Nephron (organoid): Measurements from ENCODE around the gene LIPC.

Experiments used
- H3K27ac Mint-ChIP-seq, 3 experiments: 2 replicates each; pipeline ENCODE4 v1.8.0; 2020; ENCODE audit warnings: mixed read lengths in 3 of 3, mild to moderate bottlenecking in 2 of 3, moderate library complexity in 1 of 3
- H3K27me3 Mint-ChIP-seq: 2 replicates; pipeline ENCODE4 v1.8.0; 2021; ENCODE audit warnings: low read depth, mild to moderate bottlenecking, moderate library complexity, mixed read lengths
- H3K36me3 Mint-ChIP-seq: 2 replicates; pipeline ENCODE4 v1.8.0; 2020; ENCODE audit warnings: low read depth, mixed read lengths
- H3K4me1 Mint-ChIP-seq: 2 replicates; pipeline ENCODE4 v1.8.0; 2020; ENCODE audit warnings: mixed read lengths
- H3K4me3 Mint-ChIP-seq, 3 experiments: 2 replicates each; pipeline ENCODE4 v1.8.0; 2020; ENCODE audit warnings: mild to moderate bottlenecking in 3 of 3, mixed read lengths in 3 of 3, moderate library complexity in 2 of 3
- H3K9me3 Mint-ChIP-seq: 2 replicates; pipeline ENCODE4 v1.8.0; 2020; ENCODE audit warnings: mixed read lengths
- CTCF ChIP-seq, 3 experiments: fragments of 200-600 bp; sonication (generic); IDR thresholded peaks; one replicate each; pipeline ENCODE4 v1.5.0; 2021; ENCODE audit warnings: antibody characterized with exemption in 3 of 3; ENCODE audit not compliant: unreplicated experiment in 3 of 3

LIPC gene

GRCh38 chr15:58484791-58485600 lies 53.2 kb downstream of the LIPC start:
- H3K4me1 Mint-ChIP-seq = peaks cover 30% of the 10 kb centered on the region
- no peak overlapping the region for H3K4me3 Mint-ChIP-seq
- no peaks in the 10 kb centered on the region for H3K36me3 Mint-ChIP-seq
- no peak overlapping the region for H3K27ac Mint-ChIP-seq
- no peaks in the 10 kb centered on the region for H3K27me3 Mint-ChIP-seq
- no peak for TF ChIP-seq CTCF (IDR thresholded peaks at IDR 0.05; ENCODE audit: unreplicated experiment in 3 of 3)
- peaks cover 3% of the 10 kb centered on the region for H3K9me3 Mint-ChIP-seq

- peaks cover 36% of the 10 kb centered on the region for H3K4me1 Mint-ChIP-seq
- no peak for TF ChIP-seq CTCF (IDR thresholded peaks at IDR 0.05; ENCODE audit: unreplicated experiment in 3 of 3)
- H3K36me3 Mint-ChIP-seq = no peaks in the 10 kb centered on the region
Measured at GRCh38 chr15:58486062-58486461, 54.3 kb downstream of the LIPC start.

GRCh38 chr15:58486564-58486963 lies 54.8 kb downstream of the LIPC start:
- H3K36me3 Mint-ChIP-seq = no peaks in the 10 kb centered on the region
- peaks cover 10% of the 10 kb centered on the region for H3K27me3 Mint-ChIP-seq
- H3K4me1 Mint-ChIP-seq = peaks cover 36% of the 10 kb centered on the region
- no peak overlapping the region for H3K4me3 Mint-ChIP-seq
- H3K9me3 Mint-ChIP-seq = peaks cover 8% of the 10 kb centered on the region
- TF ChIP-seq CTCF (IDR thresholded peaks at IDR 0.05; ENCODE audit: unreplicated experiment in 3 of 3) = no peak
- no peak overlapping the region for H3K27ac Mint-ChIP-seq

More at GRCh38 chr15:58486062-58486461, 54.3 kb downstream of the LIPC start:
- Mint-ChIP-seq H3K27me3 (peaks cover 5% of the 10 kb centered on the region), H3K4me3 (no peak overlapping the region), H3K9me3 (peaks cover 8% of the 10 kb centered on the region), H3K27ac (no peak overlapping the region)

- peaks cover 10% of the 10 kb centered on the region for H3K27me3 Mint-ChIP-seq
- no peaks in the 10 kb centered on the region for H3K36me3 Mint-ChIP-seq
- peaks cover 36% of the 10 kb centered on the region for H3K4me1 Mint-ChIP-seq
- TF ChIP-seq CTCF (IDR thresholded peaks at IDR 0.05; ENCODE audit: unreplicated experiment in 3 of 3) = no peak
- H3K9me3 Mint-ChIP-seq = peaks cover 8% of the 10 kb centered on the region
- H3K4me3 Mint-ChIP-seq = no peak overlapping the region
- H3K27ac Mint-ChIP-seq = no peak overlapping the region
Measured at GRCh38 chr15:58487041-58487723, 55.4 kb downstream of the LIPC start.

- no peak overlapping the region for H3K4me3 Mint-ChIP-seq
- no peak for TF ChIP-seq CTCF (IDR thresholded peaks at IDR 0.05; ENCODE audit: unreplicated experiment in 3 of 3)
- H3K27ac Mint-ChIP-seq = no peak overlapping the region
- peaks cover 42% of the 10 kb centered on the region for H3K4me1 Mint-ChIP-seq
- peaks cover 8% of the 10 kb centered on the region for H3K9me3 Mint-ChIP-seq
- peaks cover 10% of the 10 kb centered on the region for H3K27me3 Mint-ChIP-seq
- no peaks in the 10 kb centered on the region for H3K36me3 Mint-ChIP-seq
Measured at GRCh38 chr15:58487724-58488120, 55.9 kb downstream of the LIPC start.
